Panc1 (cell line): Measurements from ENCODE around the gene TYW1B. TPM values are rescaled to one million over a fixed set of nuclear protein-coding genes. Genes with fewer than 3 reads are reported as not detected.
"Not testable (repeated sequence)": the region's sequence is repeated elsewhere in the genome, so short reads cannot be mapped to it uniquely, and the experiment has no call there.

Experiments
- ATAC-seq: fragments of 200-7000 bp; cut with Tn5 transposase; 2 replicates; pipeline ENCODE4 v1.9.1; 2020; ENCODE audit warnings: mild to moderate bottlenecking, moderate library complexity
- BruUV-seq: library from RNA; stranded (reverse); fragments of 400-500 nt; replicated peaks from 2 replicates; lab custom pipeline; 2021; lab: Mats Ljungman, UMichigan
- CTCF ChIA-PET: fragments of 300-600 bp; sonication (Branson Sonifier 250); formaldehyde crosslinking; loops from one replicate; lab custom pipeline; 2022; ENCODE audit warnings: antibody characterized with exemption; lab: Charles Lee
- POLR2A ChIA-PET: fragments of 300-600 bp; sonication (Branson Sonifier 250); formaldehyde crosslinking; loops from one replicate; lab custom pipeline; 2022; ENCODE audit warnings: antibody characterized with exemption; lab: Charles Lee
- DNase-seq: peaks from one replicate; pipeline ENCODE4 v3.0.0-alpha.2; 2010; ENCODE audit warnings: low read depth, low spot score
- H3K27ac ChIP-seq: 2 replicates; pipeline ENCODE4 v1.5.1; 2011; ENCODE audit warnings: mild to moderate bottlenecking, low read length, inconsistent platforms
- H3K27me3 ChIP-seq: fragments of 200-500 bp; sonication (Bioruptor generic); 2 replicates; pipeline ENCODE4 v1.6.0; 2014; ENCODE audit warnings: low read length, inconsistent platforms; ENCODE audit not compliant: control insufficient read depth, insufficient read depth
- H3K36me3 ChIP-seq: fragments of 200-500 bp; sonication (Bioruptor generic); 2 replicates; pipeline ENCODE4 v1.5.1; 2014; ENCODE audit warnings: inconsistent platforms, mild to moderate bottlenecking, low read length, moderate library complexity; ENCODE audit not compliant: control insufficient read depth, insufficient read depth
- H3K4me1 ChIP-seq: 2 replicates; pipeline ENCODE4 v1.5.1; 2011; ENCODE audit warnings: inconsistent platforms, mild to moderate bottlenecking, low read length, moderate library complexity; ENCODE audit not compliant: control insufficient read depth, insufficient read depth
- H3K4me3 ChIP-seq, 2 experiments: 2 replicates each; pipeline ENCODE4 v1.5.1; 2011 to 2012; ENCODE audit warnings: low read depth in 2 of 2, low read length in 2 of 2, mild to moderate bottlenecking in 2 of 2, inconsistent platforms in 1 of 2, moderate library complexity in 1 of 2
- H3K9me3 ChIP-seq: fragments of 200-500 bp; sonication (Bioruptor generic); 2 replicates; pipeline ENCODE4 v1.5.1; 2014; ENCODE audit warnings: low read depth, mild to moderate bottlenecking, inconsistent platforms, low read length, moderate library complexity; ENCODE audit not compliant: control insufficient read depth, insufficient read depth
- in situ Hi-C: cut with HindIII; loops from 2 replicates; pipeline ENCODE4 v1.10.0; 2016; ENCODE audit warnings: low sequenced_read_pairs, low pct_unique_long_range_greater_than_20kb
- intact Hi-C: fragments of 100-400 bp; cut with micrococcal nuclease; formaldehyde crosslinking; loops from one replicate; pipeline ENCODE4 v1.10.0; 2022; ENCODE audit not compliant: unreplicated experiment
- total RNA-seq: library from RNA; stranded (reverse); gene quantifications from one replicate; pipeline ENCODE4 v1.2.1, GENCODE V29; 2021; ENCODE audit not compliant: unreplicated experiment

The TYW1B gene
- total RNA-seq, 1 experiment from 2014 or later = 2.3 TPM

DNA sequence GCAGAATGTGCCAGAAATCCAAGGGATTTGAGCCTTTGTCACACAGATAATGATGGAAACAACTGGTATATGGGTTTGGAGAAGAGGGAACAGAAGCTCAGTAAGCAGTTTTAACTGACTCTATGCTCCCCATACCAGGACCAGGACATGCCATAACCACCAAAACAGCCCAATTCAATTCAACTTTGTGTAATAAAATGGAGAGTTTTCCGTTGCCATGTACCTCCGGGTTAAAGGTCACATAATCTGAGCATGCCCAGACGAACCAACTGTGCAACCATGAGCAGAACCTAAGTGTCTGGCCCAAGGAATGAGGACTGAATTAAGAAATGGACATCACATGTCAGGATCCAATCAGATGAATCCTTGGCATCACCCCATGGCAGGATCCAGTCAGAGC is 22.7 kb upstream of the TYW1B start:
- BruUV-seq, ATAC-seq, intact Hi-C loops: not testable (repeated sequence)

DNA sequence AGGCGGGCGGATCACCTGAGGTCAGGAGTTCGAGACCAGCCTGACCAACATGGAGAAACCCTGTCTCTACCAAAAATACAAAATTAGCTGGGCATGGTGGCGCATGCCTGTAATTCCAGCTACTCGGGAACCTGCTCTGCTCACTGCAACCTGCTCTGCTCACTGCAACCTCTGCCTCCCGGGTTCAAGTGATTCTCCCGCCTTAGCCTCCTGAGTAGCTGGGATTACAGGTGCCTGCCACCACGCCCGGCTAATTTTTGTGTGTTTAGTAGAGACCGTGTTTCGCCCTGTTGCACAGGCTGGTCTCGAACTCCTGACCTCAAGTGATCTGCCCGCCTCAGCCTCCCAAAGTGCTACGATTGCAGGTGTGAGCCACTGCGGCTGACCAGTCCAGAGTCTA is 16.1 kb upstream of the TYW1B start:
- H3K9me3 ChIP-seq, CTCF ChIA-PET, H3K4me3 ChIP-seq, BruUV-seq, intact Hi-C loops, H3K27ac ChIP-seq, H3K4me1 ChIP-seq, ATAC-seq, DNase-seq, in situ Hi-C loops, H3K36me3 ChIP-seq, H3K27me3 ChIP-seq: not testable (repeated sequence)
- POLR2A ChIA-PET = interaction anchor here (0.7 kb wide), 1 partner anchor 56 kb away, joined by 4 read pairs; no protein-coding TSS in a partner anchor

More for the DNA sequence above, 22.7 kb upstream of the TYW1B start:
- H3K4me3 ChIP-seq, DNase-seq, CTCF ChIA-PET, H3K4me1 ChIP-seq, H3K9me3 ChIP-seq, POLR2A ChIA-PET, H3K27ac ChIP-seq, H3K27me3 ChIP-seq, in situ Hi-C loops, H3K36me3 ChIP-seq: not testable (repeated sequence)

DNA sequence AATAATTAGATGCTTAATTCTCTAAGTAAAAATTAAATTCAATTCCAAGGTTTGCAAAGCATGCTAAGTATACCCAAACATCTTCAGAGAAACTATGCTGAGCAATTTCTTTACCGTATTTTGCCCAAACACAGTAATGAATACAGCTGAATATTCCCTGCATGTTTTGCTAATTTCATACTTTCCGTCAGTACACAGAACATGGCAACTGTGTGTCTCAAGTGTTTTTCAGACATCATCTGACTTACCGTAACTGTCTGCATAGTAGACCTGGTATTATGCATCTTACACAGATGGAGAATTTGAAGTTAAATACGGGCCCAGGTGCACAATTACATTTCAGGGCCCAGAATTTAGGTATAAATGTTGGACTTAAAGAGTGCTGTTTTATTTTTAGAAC is 15.2 kb upstream of the TYW1B start:
- H3K36me3 ChIP-seq, ATAC-seq, CTCF ChIA-PET, H3K4me3 ChIP-seq, H3K4me1 ChIP-seq, BruUV-seq, in situ Hi-C loops, DNase-seq, intact Hi-C loops, H3K27me3 ChIP-seq, H3K9me3 ChIP-seq, H3K27ac ChIP-seq: not testable (repeated sequence)
- POLR2A ChIA-PET = interaction anchor here (0.6 to 0.7 kb wide), 2 partner anchors 57 to 882 kb away, joined by 3 to 4 read pairs; no protein-coding TSS in a partner anchor

DNA sequence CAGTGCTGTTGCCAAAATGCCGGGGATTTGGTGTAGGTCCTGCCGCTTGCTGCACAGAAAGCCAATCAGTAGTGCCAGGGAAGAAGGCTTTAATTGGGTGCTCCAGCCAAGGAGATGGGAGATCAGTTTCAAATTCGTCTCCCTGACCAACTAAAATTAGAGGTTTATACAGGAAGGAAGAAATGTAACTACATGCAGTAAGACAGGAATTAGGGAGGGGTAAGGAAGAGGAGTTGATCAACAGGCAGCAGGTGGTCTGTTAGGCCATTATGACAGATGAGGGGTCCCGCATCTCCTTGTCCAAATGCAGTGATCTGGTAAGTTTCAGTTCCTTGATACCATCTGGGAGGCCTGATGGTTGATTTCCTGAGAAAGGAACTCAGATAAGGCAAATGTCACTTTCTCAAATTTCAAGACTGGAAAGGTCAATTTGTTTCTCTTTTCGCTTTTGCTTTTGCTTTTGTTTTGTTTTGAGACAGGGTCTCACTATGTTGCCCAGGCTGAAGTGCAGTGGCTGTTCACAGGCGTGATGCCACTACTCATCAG is 13.0 kb upstream of the TYW1B start:
- H3K36me3 ChIP-seq, H3K4me3 ChIP-seq, in situ Hi-C loops, H3K4me1 ChIP-seq, H3K27me3 ChIP-seq, intact Hi-C loops, ATAC-seq, H3K27ac ChIP-seq, CTCF ChIA-PET, BruUV-seq, POLR2A ChIA-PET, H3K9me3 ChIP-seq, DNase-seq: not testable (repeated sequence)

DNA sequence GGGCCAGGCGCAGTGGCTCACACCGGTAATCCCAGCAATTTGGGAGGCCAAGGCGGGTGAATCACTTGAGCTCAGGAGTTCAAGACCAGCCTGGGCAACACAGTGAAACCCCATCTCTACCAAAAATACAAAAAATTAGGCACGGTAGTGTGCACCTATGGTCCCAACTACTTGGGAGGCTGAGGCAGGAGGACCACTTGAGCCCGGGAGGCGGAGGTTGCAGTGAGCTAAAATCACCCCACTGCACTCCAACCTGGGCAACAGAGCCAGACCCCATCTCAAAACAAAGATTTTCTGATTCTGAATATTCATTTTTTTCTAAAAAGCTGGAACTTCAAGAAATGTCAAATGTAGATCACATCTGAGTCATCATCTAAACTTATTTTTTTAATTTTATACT is 10.3 kb upstream of the TYW1B start:
- POLR2A ChIA-PET, H3K4me3 ChIP-seq, ATAC-seq, in situ Hi-C loops, intact Hi-C loops, BruUV-seq, H3K27me3 ChIP-seq, H3K9me3 ChIP-seq, DNase-seq, H3K27ac ChIP-seq, H3K4me1 ChIP-seq, CTCF ChIA-PET, H3K36me3 ChIP-seq: not testable (repeated sequence)

DNA sequence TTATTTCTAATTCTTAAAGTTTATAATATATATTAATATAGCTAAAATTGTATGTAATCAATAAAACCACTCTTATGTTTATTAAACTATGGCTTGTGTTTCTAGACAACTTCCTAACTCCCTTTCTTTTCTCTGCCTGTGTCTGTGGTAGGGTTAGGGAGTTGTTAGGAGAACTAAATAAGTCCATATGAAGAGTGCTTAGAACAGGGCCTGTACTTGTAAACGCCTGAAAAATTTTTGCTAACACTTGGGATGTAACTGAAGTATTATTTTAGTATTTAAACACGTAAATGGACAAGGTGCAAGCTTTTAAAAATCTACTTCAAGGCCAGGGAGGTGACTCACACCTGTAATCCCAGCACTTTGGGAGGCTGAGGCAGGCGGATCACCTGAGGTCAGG is 9.3 kb upstream of the TYW1B start:
- intact Hi-C loops, H3K27me3 ChIP-seq, H3K4me1 ChIP-seq, POLR2A ChIA-PET, DNase-seq, BruUV-seq, H3K27ac ChIP-seq, H3K36me3 ChIP-seq, ATAC-seq, H3K4me3 ChIP-seq, CTCF ChIA-PET, in situ Hi-C loops, H3K9me3 ChIP-seq: not testable (repeated sequence)

DNA sequence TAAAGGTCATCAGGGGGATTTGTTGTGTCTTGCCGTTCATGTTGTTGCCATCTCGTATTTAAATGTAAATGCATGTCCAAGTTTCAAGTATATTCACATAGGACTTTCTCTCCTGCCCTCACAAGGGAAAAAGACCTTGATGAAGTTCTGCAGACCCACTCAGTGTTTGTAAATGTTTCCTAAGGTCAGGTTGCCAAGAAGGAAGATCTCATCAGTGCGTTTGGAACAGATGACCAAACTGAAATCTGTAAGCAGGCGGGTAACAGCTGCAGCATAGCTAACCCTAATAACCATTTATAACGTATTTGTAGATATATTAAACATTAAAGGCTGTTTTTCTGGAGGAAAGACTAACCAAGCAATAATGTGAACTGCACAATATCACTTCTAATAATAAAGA is 2.6 kb upstream of the TYW1B start:
- in situ Hi-C loops, H3K36me3 ChIP-seq, H3K27me3 ChIP-seq, POLR2A ChIA-PET, CTCF ChIA-PET, H3K4me1 ChIP-seq, DNase-seq, intact Hi-C loops, ATAC-seq, H3K9me3 ChIP-seq: not testable (repeated sequence)
- Histone ChIP-seq H3K4me3 (peak overlapping the region; percentile 81 to 89), H3K27ac (peak overlapping the region; percentile 34; the same call in 1 of the 2 replicates)
- TSS peak; percentile 86 for BruUV-seq
